ENCODE data around the gene SIRPG.

DNA sequence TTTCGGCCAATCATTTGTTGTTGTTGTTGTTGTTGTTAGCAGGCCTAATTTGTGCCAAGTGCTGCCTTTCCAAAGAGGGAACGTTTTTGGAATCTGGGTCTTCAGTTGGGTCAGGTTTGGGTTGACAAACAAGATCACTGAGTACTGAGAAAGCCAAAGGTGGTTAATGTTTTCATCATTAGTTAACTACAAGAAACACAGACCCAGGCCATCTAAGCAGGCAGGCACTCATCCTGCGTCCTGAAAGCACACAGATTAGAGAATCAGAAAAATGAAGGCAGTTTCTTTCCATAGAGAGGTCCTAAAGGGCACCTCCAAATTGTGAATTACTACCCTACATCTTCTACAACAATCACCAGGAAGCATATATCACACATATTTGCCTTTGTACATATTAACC, 15.1 kb upstream of the SIRPG start:
- no peak for TF ChIP-seq TAF1 (IDR thresholded peaks at IDR 0.05; ENCODE audit: borderline replicate concordance, low read depth, low read length)
- no peak for TF ChIP-seq POLR2AphosphoS5 (IDR thresholded peaks at IDR 0.05; ENCODE audit: low read depth, low read length)
- no peak for TF ChIP-seq POLR2A (IDR thresholded peaks at IDR 0.05; ENCODE audit: low read depth, low read length)

Measured in GM12892 (cell line).